NCI-H2107 (cell line): ENCODE measurements around the gene PPIL3.

ENCODE experiments used
- DNase-seq: peaks from one replicate; lab custom pipeline; 2025; lab: John Stamatoyannopoulos, UW

The PPIL3 gene

GRCh38 chr2:200860092-200860795 is 28.6 kb downstream of the PPIL3 start:
- no peak for DNase-seq

GRCh38 chr2:200856806-200857205 is 32.1 kb downstream of the PPIL3 start:
- DNase-seq, result no peak

DNA sequence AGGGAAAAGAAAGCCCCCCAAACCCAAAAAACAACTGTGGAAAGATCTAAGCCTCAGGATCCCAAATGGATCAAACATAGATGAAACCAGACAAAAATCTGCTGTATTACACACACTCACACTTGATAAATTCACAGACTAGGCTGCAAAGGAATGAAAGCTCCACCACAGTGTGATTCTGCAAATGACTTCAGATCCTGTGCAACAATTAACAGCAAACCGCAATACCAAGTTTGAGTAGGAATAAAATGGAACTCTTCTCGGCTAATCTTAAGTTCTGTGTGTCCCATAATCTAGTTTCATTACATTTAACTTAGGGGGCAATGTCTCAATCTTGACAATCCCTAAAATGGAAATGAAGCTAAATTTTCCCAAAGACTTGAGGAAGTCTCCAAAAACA is 36.3 kb downstream of the PPIL3 start:
- no peak for DNase-seq

- no peak for DNase-seq
Measured at GRCh38 chr2:200851398-200852248, 37.3 kb downstream of the PPIL3 start.

DNA sequence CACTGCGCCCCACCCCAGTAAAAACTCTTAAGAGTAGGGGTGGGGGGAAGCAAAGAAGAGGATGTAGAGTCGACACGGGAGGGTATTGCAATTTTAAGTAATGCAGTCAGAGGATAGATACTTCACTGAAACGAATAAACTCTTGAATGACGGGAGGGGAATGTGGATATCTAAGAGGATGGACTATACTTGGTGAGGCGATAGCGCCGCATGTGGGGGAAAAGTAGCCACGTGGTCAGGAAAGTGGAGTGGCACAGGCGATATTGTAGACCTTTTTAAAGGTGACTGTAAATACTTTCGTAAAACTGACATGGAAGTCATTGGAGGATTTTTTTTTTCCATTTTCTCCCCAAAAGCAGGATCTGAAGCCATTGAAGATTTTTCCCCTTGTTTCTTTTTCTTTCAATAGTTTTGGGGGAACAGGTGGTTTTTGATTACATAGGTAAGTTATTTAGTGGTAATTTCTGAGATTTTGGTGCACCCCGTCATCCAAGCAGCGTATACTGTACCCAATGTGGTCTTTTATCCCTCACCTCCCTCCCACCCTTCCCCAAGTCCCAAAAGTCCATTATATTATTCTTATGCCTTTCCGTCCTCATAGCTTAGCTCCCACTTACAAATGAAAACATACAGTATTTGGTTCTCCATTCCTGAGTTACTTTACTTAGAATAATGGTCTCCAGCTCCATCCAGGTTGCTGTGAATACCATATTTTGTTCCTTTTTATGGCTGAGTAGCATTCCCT is 38.2 kb downstream of the PPIL3 start:
- no peak for DNase-seq

DNA sequence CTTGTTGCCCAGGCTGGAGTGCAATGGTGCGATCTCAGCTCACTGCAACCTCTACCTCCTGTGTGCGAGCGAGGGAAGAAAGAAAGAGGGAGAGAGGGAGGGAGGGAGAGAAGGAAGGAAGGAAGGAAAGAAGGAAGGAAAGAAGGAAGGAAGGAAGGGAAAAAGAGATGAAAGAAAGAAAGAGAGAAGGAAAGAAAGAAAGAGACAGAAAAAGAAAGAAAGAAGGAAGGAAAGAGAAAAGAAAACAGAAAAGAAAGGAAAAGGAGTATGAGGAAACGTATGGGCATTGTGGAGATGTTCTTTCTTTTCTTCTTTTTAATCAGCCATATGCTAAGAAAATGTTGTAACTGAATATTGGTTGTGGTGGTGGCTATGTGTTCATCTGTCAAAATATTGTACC is 40.9 kb downstream of the PPIL3 start:
- DNase-seq, result no peak

GRCh38 chr2:200847269-200847668 is 41.6 kb downstream of the PPIL3 start:
- no peak for DNase-seq

DNA sequence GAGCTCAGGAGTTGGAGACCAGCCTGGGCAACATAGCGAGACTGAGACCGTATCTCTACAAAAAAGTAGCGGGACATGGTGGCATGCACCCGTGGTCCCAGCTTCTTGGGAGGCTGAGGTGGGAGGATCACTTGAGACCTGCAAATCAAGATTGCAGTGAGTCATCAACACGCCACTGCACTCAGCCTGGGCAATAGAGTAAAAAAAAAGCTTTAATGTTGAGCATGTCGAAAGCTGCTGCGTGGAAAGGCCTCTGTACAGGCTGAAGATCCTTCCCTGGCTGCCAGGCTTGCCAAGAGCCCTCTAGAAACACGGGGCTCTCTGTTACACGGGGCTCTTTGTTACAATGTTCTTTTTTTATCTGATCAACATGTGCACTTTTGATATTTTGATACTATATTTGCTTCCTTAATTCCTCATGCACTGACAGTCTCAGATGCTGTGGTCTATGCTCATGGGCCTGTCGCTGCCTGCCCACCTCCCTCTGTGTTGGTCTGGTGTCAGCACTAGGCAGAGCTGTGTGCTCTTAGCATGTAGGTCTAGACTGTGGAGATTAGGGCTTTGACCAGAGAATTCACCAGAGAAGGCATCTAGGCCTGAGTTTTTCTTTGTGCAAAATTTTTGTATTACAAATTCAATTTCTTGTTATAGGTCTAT is 43.1 kb downstream of the PPIL3 start:
- DNase-seq, result no peak

GRCh38 chr2:200845194-200845593 is 43.7 kb downstream of the PPIL3 start:
- DNase-seq, result no peak

- no peak for DNase-seq
Measured at GRCh38 chr2:200843993-200844948, 44.6 kb downstream of the PPIL3 start.

DNA sequence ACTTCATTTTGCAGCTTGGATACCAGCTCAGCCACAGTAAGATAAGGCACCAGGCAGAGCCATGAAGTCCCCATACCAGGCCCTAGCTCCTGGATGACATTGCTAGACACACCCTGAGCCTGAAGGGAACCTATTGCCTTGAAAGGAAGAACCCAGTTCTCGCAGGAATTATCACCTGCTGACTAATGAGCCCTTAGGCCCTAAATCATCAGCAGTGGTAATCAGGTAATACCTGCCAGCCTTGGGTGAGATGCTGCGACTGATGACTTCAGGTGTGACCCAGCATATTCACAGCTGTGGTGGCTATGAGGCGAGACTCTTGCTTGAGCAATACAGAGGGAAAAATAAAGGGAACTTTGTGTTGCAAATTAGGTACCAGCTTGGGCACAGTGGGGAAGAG is 49.4 kb downstream of the PPIL3 start:
- no peak for DNase-seq

- no peak for DNase-seq
Measured at GRCh38 chr2:200834701-200835100, 54.2 kb downstream of the PPIL3 start.

GRCh38 chr2:200829258-200829655 is 59.6 kb downstream of the PPIL3 start:
- no peak for DNase-seq

DNA sequence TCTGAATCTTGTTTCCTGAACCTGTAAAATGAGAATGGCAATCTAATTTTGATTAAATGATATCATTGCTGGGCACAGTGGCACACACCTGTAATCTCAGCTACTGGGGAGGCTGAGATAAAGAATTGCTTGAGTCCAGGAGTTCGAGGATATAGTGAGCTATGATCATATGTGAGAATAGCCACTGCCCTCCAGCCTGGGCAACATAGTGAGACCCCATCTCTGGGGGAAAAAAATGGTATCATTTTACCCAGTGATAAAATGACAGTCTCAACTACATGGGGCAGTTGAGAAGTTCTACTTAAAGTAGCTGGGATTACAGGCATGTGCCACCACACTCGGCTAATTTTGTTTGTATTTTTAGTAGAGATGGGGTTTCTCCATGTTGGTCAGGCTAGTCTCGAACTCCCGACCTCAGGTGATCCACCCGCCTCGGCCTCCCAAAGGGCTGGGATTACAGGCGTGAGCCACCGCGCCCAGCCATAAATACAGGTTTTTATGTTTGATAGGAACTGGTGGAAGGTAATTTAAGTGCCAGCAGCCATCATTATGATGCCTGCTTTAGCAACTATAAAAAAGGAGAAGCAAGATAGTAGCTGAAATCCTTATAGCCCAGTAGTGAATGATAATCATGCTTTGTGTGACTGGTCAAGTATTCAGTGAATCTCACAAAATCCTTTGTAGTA is 60.2 kb downstream of the PPIL3 start:
- DNase-seq, result no peak

GRCh38 chr2:200828104-200828503 is 60.8 kb downstream of the PPIL3 start:
- no peak for DNase-seq

DNA sequence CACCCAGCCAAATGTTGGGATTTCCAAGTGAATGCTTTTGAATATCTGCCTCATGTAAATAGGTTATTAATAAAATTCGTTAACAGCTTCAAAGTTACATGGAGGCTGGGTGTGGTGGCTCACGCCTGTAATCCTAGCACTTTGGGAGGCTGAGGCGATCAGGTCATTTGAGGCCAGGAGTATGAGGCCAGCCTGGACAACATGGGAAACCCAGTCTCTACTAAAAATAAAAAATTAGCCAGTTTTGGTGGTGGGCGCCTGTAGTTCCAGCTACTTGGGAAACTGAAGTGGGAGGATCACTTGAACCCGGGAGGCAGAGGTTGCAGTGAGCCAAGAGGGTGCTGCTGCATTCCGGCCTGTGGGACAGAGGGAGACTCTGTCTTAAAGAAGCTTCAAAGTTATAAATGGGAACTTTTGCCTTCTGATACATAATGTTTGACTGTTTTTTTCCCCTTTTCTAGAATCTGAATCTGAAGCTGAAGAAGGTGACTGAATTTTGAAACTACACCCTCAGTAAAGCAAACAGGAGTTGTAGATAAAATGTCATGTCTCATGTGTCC is 67.1 kb downstream of the PPIL3 start:
- DNase-seq, result no peak
